ENCODE measurements around the gene TMEM80. TPM values are rescaled to one million over a fixed set of nuclear protein-coding genes. Genes with fewer than 3 reads are reported as not detected.

Gene TMEM80
- total and polyA plus RNA-seq, 9 of the 15 experiments (the other 6 are each of a cell fraction or from before 2014, with no cell fraction given): 5.1 to 30.1 (median 12.4) TPM

GRCh38 chr11:746289-747157 lies 50.9 kb downstream of the TMEM80 start:
- peaks cover 3% of the 10 kb centered on the region for H3K9me1 ChIP-seq (ENCODE audit: control insufficient read depth, insufficient read depth, low read length)
- peak overlapping the region; percentile 92 to 100; a peak in 3 of 4 replicates for H3K9ac ChIP-seq (ENCODE audit: insufficient read depth in 1 of 2, low read depth in 2 of 2, low read length in 2 of 2)
- H2AFZ ChIP-seq (ENCODE audit: low read depth, low read length): peak overlapping the region; percentile 82
- ChIA-PET CTCF (ENCODE audit: low intra/inter-chr PET ratio) (interaction anchor here (1.8 kb wide), 1 partner anchor 19 kb away, joined by 3 read pairs; no protein-coding TSS in a partner anchor), POLR2A (interaction anchor here (0.6 to 7.4 kb wide), 14 partner anchors 9 to 524 kb away, joined by 3 to 88 read pairs (median 4); no protein-coding TSS in a partner anchor)
- peaks cover 29 to 54% of the 10 kb centered on the region in 2 experiments for H3K4me1 ChIP-seq (replicated peaks in 1 of 2; ENCODE audit: control insufficient read depth in 2 of 2, insufficient read depth in 2 of 2, low read length in 2 of 2)
- intact Hi-C loops (cut with micrococcal nuclease) (no loop called here), in situ Hi-C loops (cut with MboI) (no loop called here)
- peak overlapping the region; percentile 99; the same call in 2 of the 3 replicates for H3K27ac ChIP-seq (ENCODE audit: extremely low read depth, low read depth, low read length)
- peaks cover 28% of the 10 kb centered on the region for H3K36me3 ChIP-seq (ENCODE audit: control insufficient read depth, insufficient read depth, low read length)
- no peaks in the 10 kb centered on the region for H3K9me3 ChIP-seq (replicated peaks; ENCODE audit: control insufficient read depth, insufficient read depth, low read depth, low read length)
- peak; percentile 15 for FAIRE-seq
- WGBS (ENCODE audit: insufficient coverage, low coverage, missing lambda C conversion rate): 25% methylated on average over 39 of the region's 46 CpGs
- H3K4me3 ChIP-seq: peak overlapping the region; percentile 100
- DNase-seq (ENCODE audit: extremely low read depth in 1 of 4, low spot score in 3 of 4): peak in 1 of 4 experiments; percentile 53
- no peaks in the 10 kb centered on the region for H3K27me3 ChIP-seq (ENCODE audit: control insufficient read depth in 2 of 2, insufficient read depth in 2 of 2, low read length in 2 of 2)
- peak; percentile 32 for ATAC-seq
- BruUV-seq (replicated peaks): TSS peak; percentile 78
- H3K79me2 ChIP-seq (ENCODE audit: control insufficient read depth, insufficient read depth, low read length): peaks cover 43% of the 10 kb centered on the region
- peak overlapping the region; percentile 94 for H3K4me2 ChIP-seq (ENCODE audit: insufficient read depth, low read length)
- H4K20me1 ChIP-seq (replicated peaks; ENCODE audit: control insufficient read depth, insufficient read depth, low read length): peaks cover 17% of the 10 kb centered on the region; the same call in 1 of the 2 replicates
- TF ChIP-seq ZNF140 (CRISPR knock-in tag; IDR thresholded peaks at IDR 0.05) (no peak), MAX (CRISPR knock-in tag; IDR thresholded peaks at IDR 0.05) (no peak), RBFOX2 (IDR thresholded peaks at IDR 0.05; ENCODE audit: low read depth, low read length) (no peak), PCBP1 (IDR thresholded peaks at IDR 0.05; ENCODE audit: low read depth, low read length, poor library complexity, severe bottlenecking) (peak; percentile 44), SMAD1 (IDR thresholded peaks at IDR 0.05; ENCODE audit: low read depth, low read length, partially characterized antibody) (no peak), UBTF (IDR thresholded peaks at IDR 0.05; ENCODE audit: borderline replicate concordance in 1 of 2, low read depth in 2 of 2, low read length in 2 of 2) (no peak), ZNF311 (CRISPR knock-in tag; IDR thresholded peaks at IDR 0.05) (no peak), MXI1 (IDR thresholded peaks at IDR 0.05; ENCODE audit: low read depth, low read length) (no peak), SAFB (IDR thresholded peaks at IDR 0.05; ENCODE audit: borderline replicate concordance, low read depth, low read length) (no peak), HCFC1 (IDR thresholded peaks at IDR 0.05; ENCODE audit: low read depth, low read length) (no peak)
- TF ChIP-seq, protein P1, sequence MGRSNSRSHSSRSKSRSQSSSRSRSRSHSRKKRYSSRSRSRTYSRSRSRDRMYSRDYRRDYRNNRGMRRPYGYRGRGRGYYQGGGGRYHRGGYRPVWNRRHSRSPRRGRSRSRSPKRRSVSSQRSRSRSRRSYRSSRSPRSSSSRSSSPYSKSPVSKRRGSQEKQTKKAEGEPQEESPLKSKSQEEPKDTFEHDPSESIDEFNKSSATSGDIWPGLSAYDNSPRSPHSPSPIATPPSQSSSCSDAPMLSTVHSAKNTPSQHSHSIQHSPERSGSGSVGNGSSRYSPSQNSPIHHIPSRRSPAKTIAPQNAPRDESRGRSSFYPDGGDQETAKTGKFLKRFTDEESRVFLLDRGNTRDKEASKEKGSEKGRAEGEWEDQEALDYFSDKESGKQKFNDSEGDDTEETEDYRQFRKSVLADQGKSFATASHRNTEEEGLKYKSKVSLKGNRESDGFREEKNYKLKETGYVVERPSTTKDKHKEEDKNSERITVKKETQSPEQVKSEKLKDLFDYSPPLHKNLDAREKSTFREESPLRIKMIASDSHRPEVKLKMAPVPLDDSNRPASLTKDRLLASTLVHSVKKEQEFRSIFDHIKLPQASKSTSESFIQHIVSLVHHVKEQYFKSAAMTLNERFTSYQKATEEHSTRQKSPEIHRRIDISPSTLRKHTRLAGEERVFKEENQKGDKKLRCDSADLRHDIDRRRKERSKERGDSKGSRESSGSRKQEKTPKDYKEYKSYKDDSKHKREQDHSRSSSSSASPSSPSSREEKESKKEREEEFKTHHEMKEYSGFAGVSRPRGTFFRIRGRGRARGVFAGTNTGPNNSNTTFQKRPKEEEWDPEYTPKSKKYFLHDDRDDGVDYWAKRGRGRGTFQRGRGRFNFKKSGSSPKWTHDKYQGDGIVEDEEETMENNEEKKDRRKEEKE (IDR thresholded peaks at IDR 0.05; ENCODE audit: borderline replicate concordance in 1 of 2, control insufficient read depth in 1 of 2, low read depth in 2 of 2, low read length in 1 of 2): no peak
- TF ChIP-seq, protein P2, sequence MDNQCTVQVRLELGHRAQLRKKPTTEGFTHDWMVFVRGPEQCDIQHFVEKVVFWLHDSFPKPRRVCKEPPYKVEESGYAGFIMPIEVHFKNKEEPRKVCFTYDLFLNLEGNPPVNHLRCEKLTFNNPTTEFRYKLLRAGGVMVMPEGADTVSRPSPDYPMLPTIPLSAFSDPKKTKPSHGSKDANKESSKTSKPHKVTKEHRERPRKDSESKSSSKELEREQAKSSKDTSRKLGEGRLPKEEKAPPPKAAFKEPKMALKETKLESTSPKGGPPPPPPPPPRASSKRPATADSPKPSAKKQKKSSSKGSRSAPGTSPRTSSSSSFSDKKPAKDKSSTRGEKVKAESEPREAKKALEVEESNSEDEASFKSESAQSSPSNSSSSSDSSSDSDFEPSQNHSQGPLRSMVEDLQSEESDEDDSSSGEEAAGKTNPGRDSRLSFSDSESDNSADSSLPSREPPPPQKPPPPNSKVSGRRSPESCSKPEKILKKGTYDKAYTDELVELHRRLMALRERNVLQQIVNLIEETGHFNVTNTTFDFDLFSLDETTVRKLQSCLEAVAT (IDR thresholded peaks at IDR 0.05): no peak
